22Rv1 (cell line): ENCODE data around the gene PODXL.

Experiments
- CTCF ChIP-seq: fragments of 450-650 bp; IDR thresholded peaks from 2 replicates; pipeline ENCODE4 v1.5.1; 2017; ENCODE audit warnings: mild to moderate bottlenecking
- ZFX ChIP-seq: fragments of 450-650 bp; IDR thresholded peaks from 2 replicates; pipeline ENCODE4 v1.6.1; 2017; ENCODE audit warnings: antibody characterized with exemption, borderline replicate concordance

GRCh38 chr7:131518626-131519025 lies 37.8 kb downstream of the PODXL start:
- TF ChIP-seq CTCF (no peak), ZFX (no peak)
